ENCODE data around the gene NELL1.

NELL1 gene

DNA sequence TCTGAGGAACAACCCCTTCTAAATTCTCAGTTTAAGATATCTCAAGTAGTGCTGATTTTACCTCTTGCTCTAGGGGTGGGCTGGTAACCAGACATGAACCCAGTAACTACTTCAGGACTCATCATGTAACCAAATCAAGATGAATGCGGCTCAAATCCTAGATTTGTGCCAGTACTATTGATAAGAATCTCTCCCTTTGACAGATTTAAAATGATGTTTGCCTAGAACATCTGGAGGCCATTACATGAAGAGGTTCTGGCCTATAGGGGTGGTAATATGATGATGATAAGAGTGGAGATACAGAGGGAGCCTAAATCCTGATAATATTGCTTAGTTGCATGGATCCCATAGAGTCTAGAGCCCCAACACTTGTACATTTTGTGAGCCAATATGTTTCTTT is 850.9 kb downstream of the NELL1 start:
- DNase-seq, result no peak

DNA sequence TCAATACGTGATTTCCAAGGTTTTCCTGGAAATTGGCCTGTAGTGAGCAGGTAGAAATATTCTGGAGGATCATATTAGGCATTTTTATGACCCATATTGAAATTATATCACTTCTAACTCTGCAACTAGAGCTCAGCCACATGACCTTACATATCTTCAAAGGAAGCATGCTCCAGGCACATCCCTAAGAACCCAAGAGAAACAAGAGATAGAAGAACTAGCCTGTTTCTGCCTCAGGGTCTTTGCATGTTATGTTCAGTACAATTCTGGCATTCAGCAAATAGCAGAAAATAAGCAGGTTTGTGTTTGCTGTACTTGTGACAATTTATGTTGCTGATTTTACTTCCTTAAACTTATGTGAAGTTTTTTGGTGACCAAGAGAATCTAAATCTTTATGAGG is 859.8 kb downstream of the NELL1 start:
- no peak for DNase-seq

DNA sequence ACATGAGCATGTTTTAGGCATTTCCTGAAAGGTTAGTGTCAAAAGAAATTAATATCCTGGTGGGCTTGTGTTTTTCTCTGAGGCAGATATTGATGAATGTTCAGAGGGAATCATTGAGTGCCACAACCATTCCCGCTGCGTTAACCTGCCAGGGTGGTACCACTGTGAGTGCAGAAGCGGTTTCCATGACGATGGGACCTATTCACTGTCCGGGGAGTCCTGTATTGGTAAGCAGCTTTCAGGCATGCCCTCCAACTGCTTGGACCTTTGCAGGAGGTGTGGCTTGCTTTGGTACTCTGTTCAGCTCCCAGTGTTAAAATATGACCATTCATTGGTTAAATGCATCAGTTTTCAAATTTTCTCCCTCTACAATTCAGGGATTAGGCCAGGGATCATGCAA is 864.9 kb downstream of the NELL1 start:
- no peak for DNase-seq

DNA sequence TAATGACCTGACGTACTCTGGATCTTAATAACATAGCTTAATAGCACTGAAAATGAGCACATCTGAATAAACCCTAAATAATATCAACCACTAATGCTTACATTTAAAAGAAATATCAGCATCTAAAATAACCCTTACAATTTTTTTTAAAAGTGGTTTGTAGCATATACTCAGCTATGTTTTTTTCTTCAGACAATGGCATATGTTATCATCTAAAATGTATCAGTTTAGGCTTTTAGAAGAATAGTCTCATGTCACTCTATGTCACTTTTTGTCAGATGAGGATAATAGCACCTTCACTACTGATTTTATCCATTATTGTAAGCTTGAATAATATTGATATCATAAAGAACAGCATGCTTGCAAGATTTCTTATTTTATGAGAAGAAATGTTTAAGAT is 868.6 kb downstream of the NELL1 start:
- no peak for DNase-seq

DNA sequence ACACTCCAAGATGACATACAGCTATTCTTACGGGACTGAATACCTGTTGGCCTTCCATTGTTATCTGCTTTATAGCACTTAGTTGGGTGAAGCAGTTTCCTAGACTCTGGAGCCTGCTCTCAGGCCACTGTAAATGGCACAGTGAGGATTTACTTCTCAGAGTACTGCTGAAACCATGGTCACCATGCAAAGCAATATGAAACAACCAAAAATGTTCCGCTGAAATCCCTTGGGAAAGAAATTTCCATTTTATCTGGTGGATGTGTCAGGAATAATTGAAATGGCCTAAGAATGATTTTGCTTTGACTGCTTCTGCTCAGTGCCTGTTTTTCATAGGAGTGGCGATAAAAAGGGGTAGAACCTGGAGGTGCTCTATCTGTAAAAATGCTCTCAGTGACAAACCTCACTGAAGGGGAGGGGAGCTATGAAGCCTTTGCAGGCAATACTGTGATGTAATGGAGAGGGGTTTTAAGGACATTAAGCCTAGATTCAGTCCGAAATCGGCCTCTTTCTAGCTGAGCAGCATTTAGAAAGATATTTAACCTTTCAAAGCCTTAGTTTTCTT is 871.9 kb downstream of the NELL1 start:
- no peak for DNase-seq

DNA sequence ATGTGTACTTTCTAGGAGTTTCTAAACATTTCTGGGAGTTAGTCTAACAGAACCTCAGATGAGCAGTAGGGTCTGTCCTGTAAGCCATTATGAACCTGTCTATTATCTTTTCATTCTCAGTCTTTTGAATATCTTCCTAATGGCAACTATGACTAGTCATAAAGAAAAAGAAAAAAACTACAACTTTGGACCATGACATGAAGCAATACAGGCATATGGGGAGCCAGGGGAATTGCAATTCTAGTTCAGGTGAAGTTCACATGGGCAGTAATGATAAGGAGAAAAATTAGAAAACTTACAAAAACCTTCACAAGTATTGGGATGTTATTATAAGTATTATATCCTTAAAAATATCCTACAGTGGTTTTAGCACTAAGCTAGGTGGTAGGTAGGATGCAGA is 874.5 kb downstream of the NELL1 start:
- DNase-seq, result no peak

DNA sequence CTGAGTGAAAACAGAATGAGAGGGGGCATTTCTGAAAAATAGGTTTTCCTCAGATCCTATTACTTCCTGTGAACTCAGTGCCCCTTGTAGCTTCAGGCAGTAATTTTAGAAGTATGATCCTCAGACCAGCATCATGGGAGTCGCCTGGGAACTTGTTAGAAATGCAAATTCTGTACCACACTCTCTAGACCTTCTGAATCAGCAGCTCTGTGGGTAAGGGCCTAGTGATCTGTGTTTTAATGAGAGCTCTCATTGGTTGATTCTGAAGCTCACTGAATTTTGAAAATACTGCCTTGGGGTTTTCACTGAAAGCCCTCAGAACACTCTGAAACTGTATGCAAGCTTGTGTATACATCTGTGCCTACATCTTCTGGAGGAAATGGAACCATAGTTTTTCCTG is 876.3 kb downstream of the NELL1 start:
- DNase-seq, result no peak

DNA sequence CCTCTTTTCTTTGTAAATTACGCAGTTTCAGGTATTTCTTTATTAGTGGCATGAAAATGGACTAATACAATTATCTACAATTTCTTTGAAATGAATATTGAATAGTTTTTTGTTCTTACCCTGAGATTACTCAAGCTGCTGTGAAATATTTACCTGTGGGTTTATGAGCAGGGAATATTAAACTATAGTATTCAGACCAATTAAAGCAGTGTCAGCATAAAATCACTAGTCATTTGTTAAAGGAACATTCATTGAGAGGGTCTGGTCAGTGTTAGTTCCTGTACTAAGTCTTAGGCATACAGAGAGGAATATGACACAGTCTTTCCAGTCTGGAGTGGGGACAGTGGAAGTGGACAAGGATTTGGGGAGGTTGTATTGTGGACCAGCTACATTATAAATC is 877.3 kb downstream of the NELL1 start:
- DNase-seq, result no peak

DNA sequence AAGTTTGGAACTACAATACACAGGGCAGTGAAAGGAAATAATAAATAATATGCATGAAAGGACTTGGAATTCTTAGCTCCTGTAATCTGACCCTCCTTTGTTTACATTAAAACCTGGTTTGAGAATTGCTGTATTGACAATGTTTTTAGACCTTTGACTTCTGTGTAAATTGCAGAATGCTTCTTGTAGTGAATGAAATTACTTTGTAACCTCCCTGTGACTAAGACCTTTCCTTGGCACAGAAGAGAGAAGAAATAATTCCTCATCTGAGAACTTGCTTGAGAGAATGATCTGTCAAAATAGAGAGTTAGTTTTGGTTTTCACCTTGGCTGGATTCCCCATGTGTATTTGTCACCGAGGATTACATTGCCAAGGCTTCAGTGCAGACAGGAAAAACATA is 883.5 kb downstream of the NELL1 start:
- DNase-seq, result no peak

DNA sequence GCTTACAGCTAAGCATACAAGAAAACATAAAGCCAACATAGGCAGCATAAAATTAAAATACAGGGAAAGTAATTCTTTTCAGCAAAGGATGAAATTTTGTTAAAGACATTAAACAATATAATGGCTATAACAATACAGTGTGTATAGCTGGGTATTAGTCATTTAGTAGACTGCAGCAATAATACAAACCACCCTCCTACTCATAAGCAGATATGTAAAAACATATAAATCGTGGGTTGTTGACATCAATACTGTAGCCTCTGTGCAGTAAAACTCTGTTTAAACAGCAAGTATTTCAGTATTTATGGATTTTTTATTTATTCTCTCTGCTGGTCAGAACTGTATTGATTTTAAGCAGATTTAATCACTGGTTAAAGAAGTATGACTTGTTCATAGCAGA is 884.4 kb downstream of the NELL1 start:
- no peak for DNase-seq

DNA sequence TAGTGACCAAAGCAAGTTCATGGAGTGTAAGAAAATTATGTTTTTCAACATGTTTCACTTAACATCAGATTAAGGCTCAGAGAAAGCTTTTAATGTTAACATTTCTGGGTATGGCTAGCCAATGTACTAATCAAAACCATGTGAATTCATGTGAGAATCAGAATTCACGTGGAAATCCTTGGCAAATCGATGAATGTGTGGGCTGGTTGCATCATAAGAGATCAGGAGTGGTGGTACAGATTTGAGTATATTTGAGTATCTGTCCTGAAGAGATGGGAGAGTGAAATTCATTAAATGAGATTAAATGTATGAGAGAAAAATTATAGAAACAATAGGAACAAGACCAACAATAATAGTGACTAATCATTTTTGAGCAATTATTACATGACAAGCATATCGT is 884.9 kb downstream of the NELL1 start:
- DNase-seq, result no peak

DNA sequence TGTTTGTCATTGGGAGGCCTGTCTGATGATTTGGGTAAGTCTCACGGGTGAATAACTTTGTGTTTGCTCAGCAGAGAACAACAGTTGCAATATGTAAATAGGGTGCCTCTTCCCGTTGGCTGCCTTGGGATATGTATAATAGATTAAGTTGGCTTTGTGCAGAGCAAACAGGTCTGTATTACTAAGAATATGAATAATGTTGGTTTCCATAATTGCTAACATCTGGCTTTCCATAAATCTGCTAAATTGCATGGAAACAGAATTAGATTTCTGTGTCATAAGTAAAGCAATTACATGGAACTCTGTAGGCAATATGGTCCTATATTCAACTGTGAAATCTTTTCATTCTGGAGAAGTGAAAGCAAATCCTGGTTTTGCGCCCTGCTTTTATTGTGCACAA is 887.5 kb downstream of the NELL1 start:
- DNase-seq, result no peak

DNA sequence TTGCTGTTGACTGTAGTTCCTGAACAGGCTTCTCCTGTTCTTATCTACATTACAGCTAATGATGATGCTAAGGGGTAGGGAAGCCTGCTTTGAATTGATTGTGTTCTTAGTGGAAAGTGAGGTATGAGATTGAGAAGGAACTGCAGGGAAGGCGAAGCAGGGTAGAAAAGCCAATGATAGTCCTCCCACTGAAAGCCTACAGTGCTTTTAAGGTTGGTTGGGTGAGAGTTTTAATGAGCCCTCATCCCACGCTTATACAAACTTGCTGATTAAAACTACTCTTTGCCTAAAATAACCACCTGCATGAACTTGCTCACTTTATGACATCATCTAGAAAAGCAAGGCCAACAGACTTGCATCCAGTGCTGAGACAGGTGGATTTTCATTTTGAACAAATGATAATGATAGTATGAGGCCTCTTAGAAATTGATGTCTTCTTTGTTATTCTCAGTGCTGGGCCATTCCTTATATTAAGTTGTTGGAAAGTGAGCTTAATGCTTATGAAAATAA is 891.1 kb downstream of the NELL1 start:
- DNase-seq, result no peak

DNA sequence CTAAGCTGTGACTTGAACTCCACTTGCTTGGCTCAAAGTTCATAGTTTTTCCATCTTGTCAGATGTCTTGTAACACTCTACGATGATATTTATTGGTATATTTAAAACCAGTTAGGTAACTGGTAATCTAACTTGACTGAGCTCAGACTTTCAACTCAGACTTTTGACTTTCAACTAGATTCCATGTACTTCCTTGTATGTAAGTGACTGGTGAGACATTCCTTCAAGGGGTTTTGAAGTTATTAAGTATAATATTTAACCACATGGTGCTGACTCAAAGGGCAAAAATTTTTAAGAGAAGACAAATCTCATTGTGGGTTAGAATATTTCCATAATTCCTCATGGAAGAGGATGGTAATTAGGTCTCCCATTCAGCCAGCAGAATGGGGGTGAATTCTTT is 892.2 kb downstream of the NELL1 start:
- no peak for DNase-seq

DNA sequence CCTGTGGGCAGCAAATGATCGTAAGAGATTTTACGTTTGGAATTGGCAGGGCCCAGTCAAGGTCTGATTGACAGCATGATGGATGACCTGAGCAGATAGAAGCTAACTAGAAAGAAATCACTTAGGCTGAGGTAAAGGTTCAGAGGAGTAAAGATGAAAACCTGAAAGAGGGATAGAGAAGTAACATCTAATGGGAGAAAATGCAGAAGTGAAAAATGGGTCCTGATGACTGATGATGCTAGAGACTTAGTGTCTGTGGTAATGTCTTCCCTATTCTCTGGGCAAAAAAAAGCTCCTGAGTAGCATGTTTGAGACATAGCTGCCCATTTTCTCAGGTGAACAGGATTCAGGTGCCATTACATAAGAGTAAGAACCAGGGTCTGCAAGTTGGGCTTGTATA is 894.7 kb downstream of the NELL1 start:
- DNase-seq, result no peak

DNA sequence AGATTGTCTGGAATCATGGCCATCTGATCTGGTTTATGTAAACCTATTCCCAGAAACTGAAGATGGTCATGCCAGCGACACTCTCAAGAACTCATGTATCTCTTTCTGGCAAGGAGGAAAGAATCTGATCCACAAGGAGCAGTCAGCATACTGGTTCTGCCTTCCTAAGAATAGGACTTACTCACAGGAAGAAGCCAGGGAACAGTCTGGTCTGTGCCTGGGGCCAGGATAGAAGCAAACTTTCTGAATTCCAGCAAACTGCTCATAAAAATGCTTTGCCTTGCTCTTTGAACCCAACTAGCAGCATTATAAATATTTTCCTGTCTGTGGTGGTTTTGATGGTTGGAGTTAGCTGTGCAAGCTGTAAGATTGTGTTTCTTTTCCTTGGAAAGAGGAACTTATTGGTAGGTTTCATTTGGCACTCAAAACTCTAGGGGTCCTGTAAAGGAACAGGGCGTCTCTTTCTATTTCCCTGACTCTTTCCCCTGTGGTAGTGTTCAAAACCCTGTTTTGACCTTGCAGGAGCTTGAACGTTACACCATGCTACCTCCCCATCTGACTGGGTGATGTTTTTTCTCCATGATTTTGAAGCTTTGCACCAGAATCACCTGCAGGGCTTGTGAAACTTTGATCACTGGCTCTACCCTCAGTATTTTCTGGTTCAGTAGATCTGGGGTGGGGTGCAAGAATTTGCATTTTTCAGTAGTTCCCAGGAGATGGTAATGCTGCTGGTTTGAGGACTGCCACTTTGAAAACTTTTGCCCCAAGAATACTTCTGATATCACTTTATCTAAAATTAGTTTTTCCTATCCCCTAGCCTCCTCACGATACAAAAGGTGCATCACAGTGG is 895.7 kb downstream of the NELL1 start:
- DNase-seq, result no peak

DNA sequence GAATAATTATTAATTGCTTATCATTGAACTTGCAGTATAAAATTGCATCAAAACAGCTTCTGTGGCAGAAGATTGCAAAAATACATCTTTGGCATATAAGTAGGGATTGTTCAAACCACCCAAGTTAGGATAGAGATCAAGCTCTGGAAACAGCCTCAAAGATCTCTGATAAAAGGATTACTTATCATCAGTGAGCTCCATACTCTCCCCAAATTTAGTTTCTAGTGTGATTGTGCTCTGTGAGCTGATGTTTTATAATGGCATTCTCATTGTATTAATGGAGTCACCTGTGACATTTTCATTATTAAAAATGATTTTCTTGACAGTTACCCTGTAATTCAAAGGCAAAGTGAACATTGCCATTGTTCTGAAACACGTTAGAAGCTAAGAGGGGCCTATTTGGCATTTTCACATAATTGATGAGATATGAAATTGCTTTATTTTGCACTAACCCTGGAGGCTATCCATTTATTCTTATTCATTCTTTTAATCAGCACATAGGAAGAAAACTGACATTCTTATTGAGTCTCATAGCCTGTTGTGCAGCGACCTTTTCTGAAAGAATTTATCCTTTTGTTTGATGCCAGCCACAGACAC is 897.2 kb downstream of the NELL1 start:
- no peak for DNase-seq

DNA sequence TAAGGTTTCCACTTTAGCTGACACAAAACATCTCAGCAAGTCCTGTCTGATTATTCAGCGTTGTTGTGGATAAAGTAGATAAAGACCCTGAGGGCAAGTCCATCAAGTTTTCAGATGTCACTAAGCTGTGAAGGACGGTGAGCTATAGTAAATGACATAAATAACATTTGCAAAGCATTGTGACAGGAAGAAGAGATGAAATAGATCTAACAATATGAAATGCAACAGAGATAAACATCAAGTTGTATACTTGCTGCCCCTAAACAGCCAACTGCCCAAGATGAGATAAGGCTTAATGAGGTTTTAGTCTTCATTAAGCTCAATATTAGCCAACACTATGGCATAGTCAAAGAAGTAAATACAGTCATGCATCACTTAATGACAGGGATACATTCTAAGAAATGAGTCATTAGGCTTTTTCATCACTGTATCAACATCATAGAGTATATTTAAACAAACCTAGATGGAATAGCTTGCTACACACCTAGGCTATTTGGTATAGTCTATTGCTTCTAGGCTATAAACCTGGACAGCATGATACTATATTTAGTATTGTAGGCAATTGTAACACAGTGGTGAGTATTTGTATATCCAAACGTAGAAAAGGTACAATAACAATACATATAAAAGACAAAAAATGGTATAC is 898.4 kb downstream of the NELL1 start:
- DNase-seq, result no peak

DNA sequence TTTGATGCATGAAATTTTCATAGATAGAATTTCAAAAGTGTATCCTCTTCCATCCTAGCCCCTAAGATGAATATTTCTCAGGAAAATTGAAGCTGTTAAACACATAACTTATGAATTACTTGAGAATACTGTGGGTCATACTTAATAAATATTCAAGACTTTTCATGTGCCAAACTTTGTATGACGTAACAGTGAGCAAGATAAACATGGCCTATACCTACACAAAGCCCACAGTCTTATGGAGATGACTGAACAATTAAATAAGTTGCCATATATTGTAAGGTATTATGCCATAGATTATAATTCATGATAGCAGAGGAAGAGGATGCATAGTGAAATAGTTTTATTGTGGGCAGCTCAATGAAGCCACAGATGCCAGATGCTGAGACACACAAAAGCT is 902.8 kb downstream of the NELL1 start:
- DNase-seq, result no peak

DNA sequence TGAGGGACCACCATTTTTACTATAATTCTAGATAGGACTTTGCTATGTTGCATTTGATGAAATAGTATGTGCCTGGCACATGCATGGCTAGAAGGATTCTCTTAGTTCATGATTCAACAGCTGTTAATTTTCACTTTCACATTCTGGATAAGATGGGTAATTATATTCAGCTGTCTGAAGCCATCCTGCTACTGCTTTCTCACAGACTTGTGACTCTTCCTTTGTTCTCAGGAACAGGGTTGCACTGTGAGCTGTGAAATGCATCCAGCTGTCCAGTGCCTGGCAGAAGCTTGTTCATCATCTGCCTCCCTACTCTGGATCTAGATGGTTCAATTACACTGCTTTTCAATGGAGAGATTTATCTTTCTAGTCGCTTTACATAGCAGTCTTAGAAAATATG is 913.4 kb downstream of the NELL1 start:
- no peak for DNase-seq

DNA sequence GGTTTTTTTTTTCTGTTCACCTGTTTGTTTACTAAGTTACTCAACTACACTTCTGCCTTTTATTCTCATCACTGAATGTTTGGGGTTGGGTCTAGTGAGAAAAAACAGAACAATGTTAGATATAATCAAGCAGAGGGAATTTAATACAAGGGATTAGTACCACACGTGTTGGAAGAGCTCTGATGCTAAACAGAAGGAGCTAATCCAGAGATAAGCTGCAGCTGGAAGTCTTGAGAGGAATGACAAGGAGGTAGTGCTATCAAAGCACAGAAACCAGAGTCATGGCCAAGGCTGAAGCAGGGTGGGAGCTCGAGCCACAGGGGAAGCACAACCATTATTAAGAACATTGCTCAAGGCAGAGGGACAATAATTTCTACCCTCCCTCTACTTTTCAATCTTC is 919.4 kb downstream of the NELL1 start:
- no peak for DNase-seq

DNA sequence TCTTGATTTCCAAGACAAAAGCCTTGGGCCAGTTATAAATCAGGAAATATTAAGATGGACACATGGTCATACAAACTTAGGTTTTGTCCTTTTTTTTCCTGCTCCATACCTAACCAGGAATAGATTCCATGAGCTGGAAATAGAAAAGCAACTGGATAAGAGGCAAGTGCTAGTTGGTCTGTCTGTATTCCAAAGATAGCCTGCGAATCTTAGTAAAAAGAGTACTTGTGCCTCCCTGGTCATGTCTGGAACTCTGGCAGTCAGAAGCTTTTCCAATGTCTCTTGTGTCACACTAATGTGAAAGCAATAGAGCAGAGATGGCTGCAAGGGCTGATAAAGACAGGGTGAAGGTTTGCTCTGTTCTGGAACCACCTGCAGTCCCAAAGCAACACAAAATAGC is 933.3 kb downstream of the NELL1 start:
- no peak for DNase-seq

DNA sequence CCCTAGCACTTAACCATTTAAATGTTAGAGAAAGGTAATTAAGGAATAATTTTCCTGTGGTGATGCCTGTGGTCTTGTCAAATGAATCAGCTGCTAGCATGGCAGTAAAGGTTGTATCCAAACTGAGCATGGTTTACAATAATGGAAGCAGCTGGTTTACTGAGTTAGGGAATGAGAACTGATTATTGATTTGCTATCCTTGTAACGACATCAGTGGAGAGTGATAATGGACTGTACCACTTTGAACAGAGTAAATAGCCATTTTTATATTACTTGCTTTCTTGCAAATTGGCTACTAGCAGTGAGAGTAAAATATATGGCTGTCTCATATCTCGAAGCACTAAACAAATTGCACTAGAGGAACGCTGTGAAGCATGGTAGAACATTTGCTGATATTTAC is 934.5 kb downstream of the NELL1 start:
- DNase-seq, result no peak

DNA sequence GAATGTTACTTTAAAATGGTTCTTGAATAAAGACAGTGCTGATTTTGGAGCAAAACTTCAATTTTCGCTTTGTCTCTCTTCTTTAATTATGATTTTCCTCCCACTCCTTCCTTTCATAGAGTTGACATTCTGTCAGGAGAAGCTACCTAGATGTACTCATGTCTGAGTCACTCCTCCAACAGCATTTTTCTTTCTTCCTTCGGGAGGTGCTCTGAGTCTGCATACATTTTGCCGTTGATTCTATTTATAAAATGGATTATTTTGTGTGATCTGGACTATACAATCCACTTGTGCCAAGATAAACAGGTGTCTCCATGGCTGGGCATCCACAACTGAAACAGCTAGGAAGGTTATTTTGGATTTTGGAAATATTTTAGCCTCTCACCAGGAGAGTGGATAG is 935.2 kb downstream of the NELL1 start:
- no peak for DNase-seq
